HuH-7 (cell line): ENCODE data around the gene SMYD3.
"Not testable (repeated sequence)": the region's sequence is repeated elsewhere in the genome, so short reads cannot be mapped to it uniquely, and the experiment has no call there.

Experiments used
- DNase-seq: peaks from one replicate; pipeline ENCODE4 v3.0.0; 2011; ENCODE audit warnings: low spot score

The SMYD3 gene

GRCh38 chr1:246351721-246352120 is 155.4 kb downstream of the SMYD3 start:
- no peak for DNase-seq

GRCh38 chr1:246350745-246351144 is 156.3 kb downstream of the SMYD3 start:
- DNase-seq, result no peak

GRCh38 chr1:246343937-246344336 is 163.1 kb downstream of the SMYD3 start:
- no peak for DNase-seq

- no peak for DNase-seq
Observed at GRCh38 chr1:246343251-246343650, 163.8 kb downstream of the SMYD3 start.

GRCh38 chr1:246338546-246338945 is 168.5 kb downstream of the SMYD3 start:
- DNase-seq, result no peak

GRCh38 chr1:246338098-246338497 is 169.0 kb downstream of the SMYD3 start:
- no peak for DNase-seq

GRCh38 chr1:246335151-246335550 is 171.9 kb downstream of the SMYD3 start:
- no peak for DNase-seq

GRCh38 chr1:246333855-246334254 is 173.2 kb downstream of the SMYD3 start:
- no peak for DNase-seq

GRCh38 chr1:246332078-246332477 is 175.0 kb downstream of the SMYD3 start:
- DNase-seq, result no peak

GRCh38 chr1:246329900-246330299 is 177.2 kb downstream of the SMYD3 start:
- DNase-seq, result no peak

- not testable (repeated sequence) for DNase-seq
Observed at GRCh38 chr1:246329292-246329691, 177.8 kb downstream of the SMYD3 start.

GRCh38 chr1:246324711-246325110 is 182.4 kb downstream of the SMYD3 start:
- no peak for DNase-seq

GRCh38 chr1:246324033-246324432 is 183.0 kb downstream of the SMYD3 start:
- not testable (repeated sequence) for DNase-seq

- no peak for DNase-seq
Observed at GRCh38 chr1:246320286-246320685, 186.8 kb downstream of the SMYD3 start.

GRCh38 chr1:246319083-246319714 is 187.9 kb downstream of the SMYD3 start:
- DNase-seq, result no peak

GRCh38 chr1:246318622-246319021 is 188.5 kb downstream of the SMYD3 start:
- DNase-seq, result no peak

GRCh38 chr1:246318036-246318359 is 189.1 kb downstream of the SMYD3 start:
- no peak for DNase-seq

- DNase-seq, result no peak
Observed at GRCh38 chr1:246317332-246318035, 189.6 kb downstream of the SMYD3 start.

- DNase-seq, result no peak
Observed at GRCh38 chr1:246311461-246311860, 195.6 kb downstream of the SMYD3 start.

- no peak for DNase-seq
Observed at GRCh38 chr1:246309247-246309884, 197.7 kb downstream of the SMYD3 start.

GRCh38 chr1:246308533-246309075 is 198.5 kb downstream of the SMYD3 start:
- no peak for DNase-seq

- no peak for DNase-seq
Observed at GRCh38 chr1:246306415-246307037, 200.6 kb downstream of the SMYD3 start.
